NK-92 treated with Interleukin-12 subunit alpha and Interleukin-12 subunit beta, amount 100 ng/mL, for 24 hours (cell line): ENCODE measurements around the gene ZNF559.
"Not testable (repeated sequence)": the region's sequence is repeated elsewhere in the genome, so short reads cannot be mapped to it uniquely, and the experiment has no call there.

Experiments
- DNase-seq: peaks from one replicate; lab custom pipeline; 2025; lab: John Stamatoyannopoulos, UW

ZNF559 gene

GRCh38 chr19:9323919-9324583 is at the start of gene ZNF559:
Gene ZNF559, plus strand, starts transcription at chr19:9324179. Its CDS starts 14,371 bp downstream, at chr19:9338550.
- DNase-seq, result peak; percentile 87

- DNase-seq, result not testable (repeated sequence)
Observed at GRCh38 chr19:9283485-9283884, 40.5 kb upstream of the ZNF559 start.

- DNase-seq, result no peak
Observed at GRCh38 chr19:9289231-9289884, 34.6 kb upstream of the ZNF559 start.

- DNase-seq, result no peak
Observed at GRCh38 chr19:9295411-9295849, 28.5 kb upstream of the ZNF559 start.

GRCh38 chr19:9296336-9296735 is 27.6 kb upstream of the ZNF559 start:
- DNase-seq, result no peak

GRCh38 chr19:9306443-9306842 is 17.5 kb upstream of the ZNF559 start:
- no peak for DNase-seq

- no peak for DNase-seq
Observed at GRCh38 chr19:9308091-9308770, 15.7 kb upstream of the ZNF559 start.

- DNase-seq, result peak; percentile 98
Observed at GRCh38 chr19:9309139-9309973, 14.6 kb upstream of the ZNF559 start, which contains the start of gene ZNF699. Gene ZNF699, minus strand, starts transcription at chr19:9309838. Its CDS starts 4,719 bp downstream, at chr19:9305119.

GRCh38 chr19:9309974-9310446 is 14.0 kb upstream of the ZNF559 start:
- DNase-seq, result peak; percentile 88

- DNase-seq, result no peak
Observed at GRCh38 chr19:9313756-9314155, 10.2 kb upstream of the ZNF559 start.

GRCh38 chr19:9321338-9321737 is 2.6 kb upstream of the ZNF559 start:
- no peak for DNase-seq

- not testable (repeated sequence) for DNase-seq
Observed at GRCh38 chr19:9321756-9322155, 2.2 kb upstream of the ZNF559 start.

- not testable (repeated sequence) for DNase-seq
Observed at GRCh38 chr19:9322201-9322600, 1.8 kb upstream of the ZNF559 start.

- peak; percentile 47 for DNase-seq
Observed at GRCh38 chr19:9323557-9323918, 441 bp upstream of the ZNF559 start.

GRCh38 chr19:9324584-9324962 is 594 bp downstream of the ZNF559 start:
- no peak for DNase-seq

- no peak for DNase-seq
Observed at GRCh38 chr19:9329999-9330398, 6.0 kb downstream of the ZNF559 start.

- no peak for DNase-seq
Observed at GRCh38 chr19:9342610-9343304, 18.8 kb downstream of the ZNF559 start.

- DNase-seq, result no peak
Observed at GRCh38 chr19:9345005-9345404, 21.0 kb downstream of the ZNF559 start.

GRCh38 chr19:9348253-9348652 is 24.3 kb downstream of the ZNF559 start:
- no peak for DNase-seq

- no peak for DNase-seq
Observed at GRCh38 chr19:9348671-9349070, 24.7 kb downstream of the ZNF559 start.

GRCh38 chr19:9352505-9352904 is 28.5 kb downstream of the ZNF559 start:
- DNase-seq, result no peak
